Endodermal cell (in vitro differentiated cells): ENCODE data around the gene MCAM. TPM values are rescaled to one million over a fixed set of nuclear protein-coding genes. Genes with fewer than 3 reads are reported as not detected.
A peak's percentile ranks its signal among the peaks of the same experiment; 100 is the strongest.

Experiments
- DNase-seq: peaks from one replicate; pipeline ENCODE4 v3.0.0-alpha.2; 2017
- H3K27ac ChIP-seq: 2 replicates; pipeline ENCODE4 v1.5.1; 2013; ENCODE audit warnings: mild to moderate bottlenecking, low read depth, low read length, moderate library complexity
- H3K27me3 ChIP-seq: 2 replicates; pipeline ENCODE4 v1.6.1; 2013; ENCODE audit warnings: mild to moderate bottlenecking, low read length, moderate library complexity; ENCODE audit not compliant: insufficient read depth, control insufficient read depth, poor library complexity, severe bottlenecking
- H3K36me3 ChIP-seq: 2 replicates; pipeline ENCODE4 v1.7.0; 2013; ENCODE audit warnings: mild to moderate bottlenecking, low read length, moderate library complexity; ENCODE audit not compliant: control insufficient read depth, insufficient read depth
- H3K4me1 ChIP-seq: one replicate; pipeline ENCODE4 v1.7.0; 2013; ENCODE audit warnings: low read length; ENCODE audit not compliant: control insufficient read depth, insufficient read depth
- H3K4me3 ChIP-seq: 2 replicates; pipeline ENCODE4 v1.5.1; 2013; ENCODE audit warnings: mild to moderate bottlenecking, low read length, moderate library complexity
- H3K9ac ChIP-seq: 2 replicates; pipeline ENCODE4 v1.6.1; 2013; ENCODE audit warnings: mild to moderate bottlenecking, low read length, moderate library complexity; ENCODE audit not compliant: poor library complexity, severe bottlenecking; ENCODE audit errors: extremely low read depth
- H3K9me3 ChIP-seq: 2 replicates; pipeline ENCODE4 v1.6.1; 2013; ENCODE audit warnings: mild to moderate bottlenecking, low read length, moderate library complexity; ENCODE audit not compliant: control insufficient read depth
- H3K27ac Mint-ChIP-seq: 2 replicates; pipeline ENCODE4 v1.8.0; 2020; ENCODE audit warnings: mixed read lengths
- H3K27me3 Mint-ChIP-seq: 2 replicates; pipeline ENCODE4 v1.8.0; 2021; ENCODE audit warnings: mild to moderate bottlenecking, mixed read lengths; ENCODE audit not compliant: insufficient read depth
- H3K36me3 Mint-ChIP-seq: 2 replicates; pipeline ENCODE4 v1.8.0; 2020; ENCODE audit warnings: low read depth, mixed read lengths
- H3K4me1 Mint-ChIP-seq: 2 replicates; pipeline ENCODE4 v1.8.0; 2020; ENCODE audit warnings: mixed read lengths
- H3K4me3 Mint-ChIP-seq: 2 replicates; pipeline ENCODE4 v1.8.0; 2020; ENCODE audit warnings: mild to moderate bottlenecking, moderate library complexity, mixed read lengths
- H3K9me3 Mint-ChIP-seq: 2 replicates; pipeline ENCODE4 v1.8.0; 2020; ENCODE audit warnings: mild to moderate bottlenecking, mixed read lengths
- WGBS, 2 experiments: methylation state at CpG; one replicate each; pipeline versions ENCODE4 v1.1.5 to v1.1.7; 2013; ENCODE audit warnings: missing lambda C conversion rate in 2 of 2, mixed read lengths in 1 of 2; ENCODE audit not compliant: insufficient coverage in 1 of 2, insufficient read length in 1 of 2; 5-methylcytosine and 5-hydroxymethylcytosine counted together
- total RNA-seq, 2 donors: library from RNA; stranded (reverse); fragmentation: NEBNext Ultra II Directional in 1 of 2; extraction: Animal tissue kit (Norgen Biotek cat#: 25700) in 1 of 2; gene quantifications; 2 replicates in 1 of 2; 3 replicates in 1 of 2; pipeline ENCODE4 v1.2.1, GENCODE V29; 2021
- TF ChIP-seq, protein P1 (sequence below): fragments of 200-600 bp; sonication (generic); conservative IDR thresholded peaks from 2 replicates; pipeline ENCODE4 v1.5.0; 2021; ENCODE audit warnings: antibody characterized with exemption, mild to moderate bottlenecking

The MCAM gene
- total RNA-seq, 2 donors from 2014 or later: 21.9 to 28.3 TPM

- peak overlapping the region; percentile 79 for H3K27ac Mint-ChIP-seq
Observed at GRCh38 chr11:119338318-119338890, 21.5 kb upstream of the MCAM start.

DNA sequence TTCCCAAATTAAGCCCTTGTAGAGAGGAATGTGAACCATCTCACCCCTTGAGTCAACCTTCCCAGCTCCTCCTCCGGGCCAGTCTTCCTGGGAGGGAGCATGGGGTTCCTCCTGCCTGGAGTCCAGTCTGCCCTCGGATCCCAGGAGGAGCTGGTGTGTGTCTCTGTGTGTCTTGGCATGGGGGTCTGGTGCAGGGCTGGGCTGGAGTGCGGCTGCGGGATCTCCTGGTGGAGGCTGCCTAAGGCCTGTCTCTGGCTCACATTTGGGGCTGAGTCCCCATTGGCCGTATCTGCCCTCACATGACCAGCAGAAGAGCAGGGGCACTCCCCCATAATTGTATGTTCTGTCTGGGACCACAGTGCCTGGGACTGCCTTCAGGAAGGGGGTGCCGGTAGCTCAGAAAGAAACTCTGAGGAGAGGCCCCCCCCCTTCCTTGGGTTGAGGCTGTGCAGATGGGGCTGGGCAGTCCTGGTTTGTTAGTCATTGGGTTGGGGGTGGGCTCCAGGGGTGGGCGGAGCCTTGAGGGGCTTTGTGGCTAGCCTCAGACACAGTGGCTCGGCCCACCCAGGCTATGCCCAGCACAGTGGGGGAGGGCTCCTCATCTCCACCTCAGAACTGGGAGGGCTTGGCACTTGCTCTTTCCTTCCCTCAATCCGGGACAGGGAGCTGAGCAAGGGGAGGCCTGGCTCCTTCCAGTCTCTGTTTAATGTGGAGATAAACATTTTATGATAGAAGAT lies 20.8 kb upstream of the MCAM start:
- Mint-ChIP-seq H3K4me3 (peak overlapping the region; percentile 83), H3K27me3 (peaks cover 39% of the 10 kb centered on the region), H3K4me1 (peaks cover 22% of the 10 kb centered on the region), H3K27ac (peak overlapping the region; percentile 79), H3K9me3 (no peaks in the 10 kb centered on the region), H3K36me3 (peaks cover 5% of the 10 kb centered on the region)
- DNase-seq: peak; percentile 90
- H3K9ac ChIP-seq: no peak overlapping the region
- peaks cover 40% of the 10 kb centered on the region for H3K27me3 ChIP-seq
- TF ChIP-seq, protein P1, sequence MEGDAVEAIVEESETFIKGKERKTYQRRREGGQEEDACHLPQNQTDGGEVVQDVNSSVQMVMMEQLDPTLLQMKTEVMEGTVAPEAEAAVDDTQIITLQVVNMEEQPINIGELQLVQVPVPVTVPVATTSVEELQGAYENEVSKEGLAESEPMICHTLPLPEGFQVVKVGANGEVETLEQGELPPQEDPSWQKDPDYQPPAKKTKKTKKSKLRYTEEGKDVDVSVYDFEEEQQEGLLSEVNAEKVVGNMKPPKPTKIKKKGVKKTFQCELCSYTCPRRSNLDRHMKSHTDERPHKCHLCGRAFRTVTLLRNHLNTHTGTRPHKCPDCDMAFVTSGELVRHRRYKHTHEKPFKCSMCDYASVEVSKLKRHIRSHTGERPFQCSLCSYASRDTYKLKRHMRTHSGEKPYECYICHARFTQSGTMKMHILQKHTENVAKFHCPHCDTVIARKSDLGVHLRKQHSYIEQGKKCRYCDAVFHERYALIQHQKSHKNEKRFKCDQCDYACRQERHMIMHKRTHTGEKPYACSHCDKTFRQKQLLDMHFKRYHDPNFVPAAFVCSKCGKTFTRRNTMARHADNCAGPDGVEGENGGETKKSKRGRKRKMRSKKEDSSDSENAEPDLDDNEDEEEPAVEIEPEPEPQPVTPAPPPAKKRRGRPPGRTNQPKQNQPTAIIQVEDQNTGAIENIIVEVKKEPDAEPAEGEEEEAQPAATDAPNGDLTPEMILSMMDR: no peak
- H3K4me3 ChIP-seq: peak overlapping the region; percentile 60
- H3K9me3 ChIP-seq: no peaks in the 10 kb centered on the region
- peaks cover 16% of the 10 kb centered on the region for H3K4me1 ChIP-seq
- WGBS, 2 experiments: 33 to 46% methylated on average over 3 to 9 of the region's 9 CpGs
- H3K27ac ChIP-seq: peak overlapping the region; percentile 65
- H3K36me3 ChIP-seq: peaks cover 8% of the 10 kb centered on the region

More at GRCh38 chr11:119338318-119338890, 21.5 kb upstream of the MCAM start:
- DNase-seq: peak; percentile 95
- Histone ChIP-seq H3K4me1 (peaks cover 16% of the 10 kb centered on the region), H3K27me3 (peaks cover 47% of the 10 kb centered on the region), H3K27ac (peak overlapping the region; percentile 65), H3K4me3 (peak overlapping the region; percentile 60), H3K36me3 (peaks cover 8% of the 10 kb centered on the region), H3K9ac (no peak overlapping the region), H3K9me3 (no peaks in the 10 kb centered on the region)
- H3K36me3 Mint-ChIP-seq: peaks cover 5% of the 10 kb centered on the region
- WGBS, 2 experiments: 14 to 16% methylated on average over 7 to 17 of the region's 17 CpGs
- TF ChIP-seq, protein P1: peak; percentile 86
- peak overlapping the region; percentile 83 for H3K4me3 Mint-ChIP-seq
- H3K4me1 Mint-ChIP-seq: peaks cover 22% of the 10 kb centered on the region
- H3K9me3 Mint-ChIP-seq: no peaks in the 10 kb centered on the region
- H3K27me3 Mint-ChIP-seq: peaks cover 45% of the 10 kb centered on the region

DNA sequence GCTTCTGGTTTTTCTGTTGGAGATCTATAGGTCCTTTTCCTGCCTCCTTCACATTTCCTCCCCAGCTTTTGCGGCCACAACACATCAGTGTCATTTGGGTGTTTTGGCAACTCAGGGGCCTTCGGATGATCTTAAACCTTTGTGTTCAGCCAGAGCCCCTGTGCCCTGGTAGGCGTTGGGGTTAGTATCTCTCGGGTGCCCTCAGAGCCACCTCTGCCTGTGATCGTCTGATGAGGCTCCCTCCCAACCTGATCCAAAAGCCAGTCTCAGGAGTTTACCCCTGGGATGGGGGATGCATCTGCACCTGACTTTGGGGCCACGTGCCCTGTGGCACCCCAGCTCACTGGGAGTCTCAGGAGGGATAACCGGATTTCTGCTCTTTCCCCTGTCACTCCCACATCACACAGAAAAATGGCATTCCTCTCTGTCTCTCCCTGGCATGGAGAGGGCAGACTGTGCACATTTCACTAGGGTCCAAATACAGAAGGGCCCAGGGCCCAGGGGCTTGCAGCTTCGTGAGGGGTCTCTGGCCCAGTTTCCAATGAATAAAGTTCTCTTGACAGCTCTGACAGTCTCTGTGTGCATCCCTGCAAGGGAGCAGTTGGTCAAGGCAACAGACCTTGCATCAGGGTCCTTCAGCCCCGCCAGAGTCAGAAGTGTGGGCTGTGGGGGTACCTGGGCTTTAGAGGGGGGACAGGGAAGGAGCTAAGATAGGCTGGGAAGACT lies 20.0 kb upstream of the MCAM start:
- peak; percentile 41 for DNase-seq
- WGBS, 2 experiments: 89 to 98% methylated on average over 7 to 9 of the region's 9 CpGs

More for the DNA sequence above, 20.0 kb upstream of the MCAM start:
- peak overlapping the region; percentile 60 for H3K4me3 ChIP-seq
- H3K27me3 Mint-ChIP-seq: peaks cover 30% of the 10 kb centered on the region
- peaks cover 5% of the 10 kb centered on the region for H3K36me3 Mint-ChIP-seq
- peaks cover 22% of the 10 kb centered on the region for H3K4me1 Mint-ChIP-seq
- TF ChIP-seq, protein P1: no peak
- peak overlapping the region; percentile 65 for H3K27ac ChIP-seq
- no peak overlapping the region for H3K9ac ChIP-seq
- H3K27me3 ChIP-seq: peaks cover 32% of the 10 kb centered on the region
- H3K9me3 ChIP-seq: no peaks in the 10 kb centered on the region
- H3K9me3 Mint-ChIP-seq: no peaks in the 10 kb centered on the region
- H3K36me3 ChIP-seq: peaks cover 8% of the 10 kb centered on the region
- H3K4me3 Mint-ChIP-seq: peak overlapping the region; percentile 83
- H3K27ac Mint-ChIP-seq: peak overlapping the region; percentile 79
- peaks cover 16% of the 10 kb centered on the region for H3K4me1 ChIP-seq
